Midbrain (tissue), 1 donor: ENCODE measurements around the gene MAG.

Experiments
- DNase-seq: peaks from one replicate; lab custom pipeline; 2025; lab: John Stamatoyannopoulos, UW

The MAG gene

GRCh38 chr19:35318679-35319448, 26.9 kb downstream of the MAG start:
- DNase-seq: peak; percentile 54

DNA sequence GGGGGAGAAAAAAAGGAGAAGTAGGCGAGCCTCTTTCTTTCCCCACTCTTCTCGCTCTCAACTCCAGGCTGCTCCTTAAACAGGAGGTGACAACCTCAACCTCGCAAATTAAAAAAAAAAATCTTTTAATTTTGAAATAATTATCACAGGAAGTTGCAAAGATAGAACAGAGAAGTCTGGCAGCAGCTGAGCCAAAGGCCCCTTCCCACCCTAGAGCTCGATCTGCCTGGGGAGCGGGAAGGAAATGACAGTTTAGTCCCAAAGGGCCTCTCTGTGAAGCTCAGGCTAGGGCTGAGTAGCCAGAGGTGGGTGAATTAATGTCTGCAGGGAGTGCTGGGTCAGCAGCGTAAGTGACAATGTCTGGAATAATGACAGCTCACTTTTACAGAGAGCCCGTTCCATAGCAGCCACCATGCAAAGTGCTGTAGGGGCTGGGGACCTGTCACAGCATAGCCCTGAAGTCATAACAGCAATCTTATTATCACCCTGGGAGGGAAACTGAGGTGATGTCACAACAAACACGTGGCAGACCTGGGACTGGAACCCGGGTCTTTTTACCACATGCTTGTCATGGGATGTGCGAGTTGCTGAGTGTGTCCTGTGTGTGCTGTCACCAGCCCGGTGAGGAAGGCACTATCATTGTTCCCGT, 28.2 kb downstream of the MAG start:
- DNase-seq: no peak

DNA sequence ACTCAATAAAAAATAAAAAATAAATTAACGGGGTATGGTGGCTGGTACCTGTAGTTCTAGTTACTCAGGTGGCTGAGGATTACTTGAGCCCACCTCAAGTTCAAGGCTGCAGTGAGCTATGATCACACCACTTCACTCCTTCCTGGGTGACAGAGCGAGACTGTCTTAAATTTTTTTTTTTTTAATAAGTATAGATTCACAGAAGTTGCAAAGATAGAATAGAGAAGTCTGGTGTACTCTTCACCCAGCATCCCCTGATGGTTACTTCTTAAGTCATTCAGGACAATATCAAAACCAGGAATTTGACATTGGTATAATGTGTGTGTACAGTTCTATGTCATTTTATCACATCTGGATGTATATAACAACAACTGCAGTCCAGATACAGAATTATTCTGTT, 29.3 kb downstream of the MAG start:
- no peak for DNase-seq

- DNase-seq: no peak
Measured at GRCh38 chr19:35322014-35322413, 30.1 kb downstream of the MAG start.

GRCh38 chr19:35327642-35328041, 35.7 kb downstream of the MAG start:
- no peak for DNase-seq

GRCh38 chr19:35328851-35329285, 36.9 kb downstream of the MAG start, which contains the start of gene CD22:
Gene CD22, plus strand, starts transcription at chr19:35329187. Its CDS starts 2,854 bp downstream, at chr19:35332041.
- no peak for DNase-seq

- DNase-seq: no peak
Measured at GRCh38 chr19:35329323-35329722, 37.4 kb downstream of the MAG start.

DNA sequence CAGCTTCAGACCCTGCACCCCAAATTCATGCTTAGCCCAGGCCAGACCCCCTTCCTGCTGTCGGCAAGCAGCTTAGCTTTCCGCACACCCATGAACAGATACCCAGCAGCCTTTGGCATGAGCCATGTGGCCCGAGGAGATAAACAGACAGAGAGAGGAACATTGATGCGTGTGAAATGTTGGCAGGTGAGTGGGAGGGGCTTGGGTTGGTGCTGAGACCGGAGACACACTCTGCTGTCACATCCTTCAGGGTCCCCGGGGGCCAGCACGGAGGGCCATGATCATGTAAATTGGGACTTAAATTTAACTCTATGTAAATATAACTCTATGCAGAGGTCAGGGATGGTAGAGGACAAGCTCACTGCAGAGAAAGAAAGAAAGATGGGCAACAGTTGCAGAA, 38.5 kb downstream of the MAG start:
- no peak for DNase-seq

- DNase-seq: no peak
Measured at GRCh38 chr19:35331551-35332214, 39.7 kb downstream of the MAG start.

- no peak for DNase-seq
Measured at GRCh38 chr19:35332817-35333216, 40.9 kb downstream of the MAG start.

- DNase-seq: no peak
Measured at GRCh38 chr19:35334144-35334753, 42.3 kb downstream of the MAG start.

- no peak for DNase-seq
Measured at GRCh38 chr19:35336166-35336955, 44.4 kb downstream of the MAG start.

- DNase-seq: no peak
Measured at GRCh38 chr19:35337097-35337983, 45.4 kb downstream of the MAG start.

DNA sequence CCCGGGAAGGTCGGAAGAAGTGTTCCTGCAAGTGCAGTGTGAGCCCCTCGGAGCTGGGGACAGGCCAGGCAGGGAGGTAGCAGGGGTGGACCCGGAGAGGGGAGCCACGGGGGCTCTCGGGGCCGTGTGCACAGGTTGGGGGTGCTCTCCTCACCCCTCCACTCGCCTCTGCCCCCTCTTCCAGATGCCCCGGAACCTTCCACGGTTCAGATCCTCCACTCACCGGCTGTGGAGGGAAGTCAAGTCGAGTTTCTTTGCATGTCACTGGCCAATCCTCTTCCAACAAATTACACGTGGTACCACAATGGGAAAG, 46.0 kb downstream of the MAG start:
- no peak for DNase-seq

DNA sequence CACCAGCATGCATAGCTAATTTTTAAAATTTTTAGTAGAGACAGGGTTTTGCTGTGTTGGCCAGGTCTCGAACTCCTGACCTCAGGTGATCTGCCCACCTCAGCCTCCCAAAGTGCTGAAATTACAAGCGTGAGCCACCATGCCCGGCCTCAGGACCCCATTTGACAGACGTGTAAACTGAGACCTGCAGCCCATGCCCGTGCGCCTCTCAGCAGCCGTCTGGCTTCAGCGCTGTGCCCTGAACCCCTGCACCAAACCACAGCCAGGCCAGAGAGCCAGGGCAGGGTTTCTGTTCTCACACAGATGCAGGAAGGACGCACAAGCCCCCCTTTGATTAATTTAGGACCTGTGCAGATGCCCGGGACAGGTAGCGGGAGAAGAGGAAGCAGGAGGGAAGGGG, 48.5 kb downstream of the MAG start:
- no peak for DNase-seq

GRCh38 chr19:35341006-35341405, 49.0 kb downstream of the MAG start:
- no peak for DNase-seq

GRCh38 chr19:35341565-35342225, 49.7 kb downstream of the MAG start:
- no peak for DNase-seq

DNA sequence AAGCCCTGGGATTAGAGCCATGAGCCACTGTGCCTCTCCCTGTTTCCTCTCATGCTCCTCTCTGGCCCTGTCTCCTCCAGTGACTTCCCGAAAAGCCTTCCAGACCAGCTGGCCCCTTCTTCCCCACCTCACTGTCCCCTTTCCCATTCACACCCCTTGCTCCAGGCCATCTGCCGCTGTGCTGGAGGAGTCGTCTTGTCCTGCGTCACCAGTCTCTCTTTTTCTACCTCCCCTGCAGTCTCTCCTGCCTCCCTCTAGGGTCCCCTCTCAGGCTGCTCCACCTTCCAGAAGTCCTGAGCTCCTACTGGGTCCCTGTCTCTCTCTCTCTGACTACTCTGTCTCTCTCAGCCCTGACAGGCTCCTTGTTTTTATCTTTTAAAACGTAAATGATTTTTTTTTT, 50.5 kb downstream of the MAG start:
- no peak for DNase-seq

DNA sequence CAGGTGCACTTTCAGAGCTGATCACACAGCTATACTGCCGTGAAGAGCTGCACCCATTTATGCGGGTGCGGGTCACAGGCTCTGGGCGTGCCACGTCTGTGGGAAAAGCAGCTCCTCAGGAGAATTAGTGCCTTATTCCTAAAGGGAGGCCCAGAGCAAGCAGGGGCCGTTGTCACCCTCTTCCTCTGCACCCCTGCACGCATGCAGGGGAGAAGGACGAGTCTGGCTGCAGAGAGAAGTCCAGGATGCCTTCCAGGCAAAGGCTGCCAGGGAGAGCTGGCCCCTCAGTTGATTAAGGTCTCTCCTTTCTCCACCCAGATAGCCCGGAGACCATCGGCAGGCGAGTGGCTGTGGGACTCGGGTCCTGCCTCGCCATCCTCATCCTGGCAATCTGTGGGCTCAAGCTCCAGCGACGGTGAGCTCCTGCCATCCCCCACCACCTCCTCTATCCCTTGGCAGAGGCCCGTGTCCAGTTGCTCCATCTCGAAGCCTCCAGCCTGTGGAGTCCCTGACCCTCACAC, 52.6 kb downstream of the MAG start:
- no peak for DNase-seq

DNA sequence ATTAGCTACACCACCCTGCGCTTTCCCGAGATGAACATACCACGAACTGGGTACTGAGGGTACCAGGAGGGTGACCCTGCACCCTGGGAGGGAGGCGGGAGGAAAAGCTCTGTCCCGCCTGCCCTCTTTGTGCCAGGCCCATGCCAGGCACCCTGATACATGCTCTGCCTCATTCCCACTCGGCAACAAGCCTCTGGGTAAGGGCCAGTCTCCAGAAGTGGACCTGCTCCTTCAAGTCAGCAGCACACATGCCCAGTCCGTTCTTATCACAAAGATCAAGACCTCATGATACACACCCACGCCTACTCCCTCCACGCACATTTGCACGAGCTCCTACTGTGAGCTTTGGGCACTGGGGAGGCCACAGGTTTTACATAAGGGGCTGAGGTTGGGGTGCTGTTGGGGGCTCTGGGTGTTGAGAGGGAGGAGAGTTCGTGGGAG, 53.7 kb downstream of the MAG start:
- no peak for DNase-seq
